ENCODE measurements around the gene IL20. TPM values are rescaled to one million over a fixed set of nuclear protein-coding genes. Genes with fewer than 3 reads are reported as not detected.

IL20 gene
- total RNA-seq, 6 experiments from 2014 or later: not detected

GRCh38 chr1:206866062-206866461, 639 bp downstream of the IL20 start:
- 73% methylated on average over 2 of the region's 2 CpGs for WGBS (ENCODE audit: insufficient coverage, low coverage, low lambda C conversion rate, missing lambda C conversion rate)
- no peak for DNase-seq
- Histone ChIP-seq H3K36me3 (no peaks in the 10 kb centered on the region), H3K4me3 (no peak overlapping the region), H3K27ac (no peak overlapping the region), H3K27me3 (no peaks in the 10 kb centered on the region), H3K9me3 (no peaks in the 10 kb centered on the region), H3K4me1 (peaks cover 0 to 4% (median 2%) of the 10 kb centered on the region in 4 donors)
- no peak for ATAC-seq
- intact Hi-C loops (cut with DNase I): loop anchor here in 1 of 2 donors (10.0 kb wide), 1 partner anchor 49 kb away; no protein-coding TSS in a partner anchor
- TF ChIP-seq POLR2A (IDR thresholded peaks at IDR 0.05): no peak
- no peak for TF ChIP-seq CTCF (IDR thresholded peaks at IDR 0.05)

DNA sequence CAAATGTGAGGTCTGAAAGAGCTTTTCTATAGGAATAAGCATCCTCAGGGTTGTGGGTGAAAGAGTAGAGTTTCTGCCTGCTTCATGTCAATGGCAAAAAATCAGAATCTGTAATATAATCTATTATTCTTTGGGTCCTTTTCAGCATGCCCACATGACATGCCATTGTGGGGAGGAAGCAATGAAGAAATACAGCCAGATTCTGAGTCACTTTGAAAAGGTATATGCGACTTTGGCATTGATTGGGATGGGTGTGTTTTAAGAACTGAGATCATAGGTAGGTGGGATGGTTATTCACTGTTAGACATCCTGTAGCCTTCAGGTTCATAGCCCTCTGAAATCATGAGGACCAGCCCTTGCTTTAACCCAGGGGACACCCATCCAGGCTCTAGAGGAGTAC, 1.8 kb downstream of the IL20 start:
- TF ChIP-seq CTCF (IDR thresholded peaks at IDR 0.05) (no peak), POLR2A (IDR thresholded peaks at IDR 0.05) (no peak)
- Histone ChIP-seq H3K9me3 (no peaks in the 10 kb centered on the region), H3K27ac (no peak overlapping the region), H3K36me3 (no peaks in the 10 kb centered on the region), H3K4me3 (no peak overlapping the region), H3K27me3 (no peaks in the 10 kb centered on the region), H3K4me1 (peaks cover 0 to 4% (median 2%) of the 10 kb centered on the region in 4 donors)
- intact Hi-C loops (cut with DNase I): loop anchor here in 1 of 2 donors (10.0 kb wide), 1 partner anchor 48 kb away; no protein-coding TSS in a partner anchor
- DNase-seq (no peak), ATAC-seq (no peak)
- WGBS (ENCODE audit: insufficient coverage, low coverage, low lambda C conversion rate, missing lambda C conversion rate): 89% methylated on average over 1 of the region's 1 CpG

GRCh38 chr1:206867716-206868115, 2.3 kb downstream of the IL20 start:
- DNase-seq: no peak
- ATAC-seq: no peak
- intact Hi-C loops (cut with DNase I): loop anchor here in 1 of 2 donors (10.0 kb wide), 1 partner anchor 47 kb away; no protein-coding TSS in a partner anchor
- Histone ChIP-seq H3K27me3 (no peaks in the 10 kb centered on the region), H3K36me3 (no peaks in the 10 kb centered on the region), H3K4me1 (peaks cover 0 to 4% (median 2%) of the 10 kb centered on the region in 4 donors), H3K27ac (no peak overlapping the region), H3K9me3 (no peaks in the 10 kb centered on the region), H3K4me3 (no peak overlapping the region)
- TF ChIP-seq CTCF (IDR thresholded peaks at IDR 0.05): no peak
- no peak for TF ChIP-seq POLR2A (IDR thresholded peaks at IDR 0.05)

DNA sequence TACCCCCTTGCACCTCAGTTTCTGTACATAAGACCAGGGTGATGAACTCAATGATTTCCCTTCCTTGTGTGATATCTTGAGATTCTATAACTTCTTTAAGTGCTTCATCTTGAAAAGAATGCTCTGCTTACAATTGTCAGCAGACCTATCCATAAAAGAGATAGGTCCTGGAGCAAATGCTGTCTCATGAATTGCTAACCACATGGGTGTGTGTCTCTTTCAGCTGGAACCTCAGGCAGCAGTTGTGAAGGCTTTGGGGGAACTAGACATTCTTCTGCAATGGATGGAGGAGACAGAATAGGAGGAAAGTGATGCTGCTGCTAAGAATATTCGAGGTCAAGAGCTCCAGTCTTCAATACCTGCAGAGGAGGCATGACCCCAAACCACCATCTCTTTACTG, 2.8 kb downstream of the IL20 start:
- H3K27me3 ChIP-seq: no peaks in the 10 kb centered on the region
- TF ChIP-seq CTCF (IDR thresholded peaks at IDR 0.05) (no peak), POLR2A (IDR thresholded peaks at IDR 0.05) (no peak)
- WGBS (ENCODE audit: insufficient coverage, low coverage, low lambda C conversion rate, missing lambda C conversion rate): 33% methylated on average over 1 of the region's 1 CpG
- H3K27ac ChIP-seq: no peak overlapping the region
- H3K36me3 ChIP-seq: no peaks in the 10 kb centered on the region
- DNase-seq (no peak), ATAC-seq (no peak)
- H3K4me3 ChIP-seq: no peak overlapping the region
- H3K4me1 ChIP-seq: peaks cover 0 to 4% (median 2%) of the 10 kb centered on the region in 4 donors
- intact Hi-C loops (cut with DNase I): loop anchor here in 1 of 2 donors (10.0 kb wide), 1 partner anchor 47 kb away; no protein-coding TSS in a partner anchor
- no peaks in the 10 kb centered on the region for H3K9me3 ChIP-seq

GRCh38 chr1:206872139-206872538, 6.7 kb downstream of the IL20 start:
- Histone ChIP-seq H3K9me3 (no peaks in the 10 kb centered on the region), H3K36me3 (no peaks in the 10 kb centered on the region), H3K27ac (no peak overlapping the region), H3K4me1 (no peaks in the 10 kb centered on the region), H3K4me3 (no peak overlapping the region), H3K27me3 (no peaks in the 10 kb centered on the region)
- ATAC-seq (no peak), DNase-seq (no peak)
- WGBS (ENCODE audit: insufficient coverage, low coverage, low lambda C conversion rate, missing lambda C conversion rate): 84% methylated on average over 2 of the region's 3 CpGs
- intact Hi-C loops (cut with DNase I): no loop called here
- no peak for TF ChIP-seq CTCF (IDR thresholded peaks at IDR 0.05)
- TF ChIP-seq POLR2A (IDR thresholded peaks at IDR 0.05): no peak
